Mammary epithelial cell (primary cell): ENCODE data around the gene TMEM163.

Experiments
- CTCF ChIP-seq, 2 donors: IDR thresholded peaks in 1 of 2; conservative IDR thresholded peaks in 1 of 2; 2 replicates each; pipeline ENCODE4 v1.5.1; 2011 to 2012; ENCODE audit warnings: inconsistent platforms in 2 of 2, low read length in 2 of 2, mild to moderate bottlenecking in 2 of 2, control low read depth in 1 of 2, low read depth in 1 of 2; ENCODE audit not compliant: insufficient read depth in 1 of 2; ENCODE audit errors: extremely low read depth in 1 of 2
- EZH2 ChIP-seq: IDR thresholded peaks from 2 replicates; pipeline ENCODE4 v1.6.1; 2012; ENCODE audit warnings: low read length, inconsistent platforms, borderline replicate concordance

- TF ChIP-seq CTCF (conservative IDR thresholded peaks at IDR 0.05 in 1 of 2, IDR thresholded peaks at IDR 0.05 in 1 of 2; ENCODE audit: extremely low read depth in 1 of 2, insufficient read depth in 1 of 2, low read depth in 1 of 2, low read length in 2 of 2) (no peak), EZH2 (no peak)
Measured at GRCh38 chr2:134410006-134410405, 308.8 kb downstream of the TMEM163 start.
